GM13976 (cell line): ENCODE results near the gene TESPA1.

ENCODE experiments used
- DNase-seq: peaks from one replicate; pipeline ENCODE4 v3.0.0; 2012; ENCODE audit warnings: low spot score
- CTCF ChIP-seq: IDR thresholded peaks from 2 replicates; pipeline ENCODE4 v1.5.1; 2012; ENCODE audit warnings: borderline replicate concordance, mild to moderate bottlenecking; ENCODE audit not compliant: insufficient read depth; ENCODE audit errors: extremely low read depth, missing control alignments, control extremely low read depth
- in situ Hi-C: fragments of 300-500 bp; cut with MboI; formaldehyde crosslinking; loops from one replicate; pipeline ENCODE4 v1.12.0; 2022; ENCODE audit warnings: low sequenced_read_pairs, mixed read lengths, inconsistent platforms; ENCODE audit not compliant: unreplicated experiment

TESPA1 gene

GRCh38 chr12:54937929-54938328, 46.6 kb downstream of the TESPA1 start:
- TF ChIP-seq CTCF = no peak
- no peak for DNase-seq
- in situ Hi-C loops = no loop called here

- in situ Hi-C loops = no loop called here
- no peak for DNase-seq
- no peak for TF ChIP-seq CTCF
Observed at GRCh38 chr12:54937376-54937775, 47.2 kb downstream of the TESPA1 start.

GRCh38 chr12:54936736-54937135, 47.8 kb downstream of the TESPA1 start:
- no peak for DNase-seq
- no peak for TF ChIP-seq CTCF
- in situ Hi-C loops = no loop called here

GRCh38 chr12:54935235-54935951, 49.2 kb downstream of the TESPA1 start:
- peak; percentile 11 for TF ChIP-seq CTCF
- DNase-seq = peak; percentile 74
- in situ Hi-C loops = no loop called here

GRCh38 chr12:54934419-54934818, 50.1 kb downstream of the TESPA1 start:
- DNase-seq = no peak
- in situ Hi-C loops = no loop called here
- TF ChIP-seq CTCF = no peak

- in situ Hi-C loops = no loop called here
- TF ChIP-seq CTCF = no peak
- DNase-seq = no peak
Observed at GRCh38 chr12:54933376-54933775, 51.2 kb downstream of the TESPA1 start.
